ENCODE measurements around the gene RALB.
A peak's percentile ranks its signal among the peaks of the same experiment; 100 is the strongest.

Gene RALB

GRCh38 chr2:120206022-120206581 lies 46.5 kb upstream of the RALB start:
- H3K27me3 ChIP-seq: no peaks in the 10 kb centered on the region
- peak overlapping the region; percentile 45 for H3K27ac ChIP-seq
- TF ChIP-seq, protein P1, sequence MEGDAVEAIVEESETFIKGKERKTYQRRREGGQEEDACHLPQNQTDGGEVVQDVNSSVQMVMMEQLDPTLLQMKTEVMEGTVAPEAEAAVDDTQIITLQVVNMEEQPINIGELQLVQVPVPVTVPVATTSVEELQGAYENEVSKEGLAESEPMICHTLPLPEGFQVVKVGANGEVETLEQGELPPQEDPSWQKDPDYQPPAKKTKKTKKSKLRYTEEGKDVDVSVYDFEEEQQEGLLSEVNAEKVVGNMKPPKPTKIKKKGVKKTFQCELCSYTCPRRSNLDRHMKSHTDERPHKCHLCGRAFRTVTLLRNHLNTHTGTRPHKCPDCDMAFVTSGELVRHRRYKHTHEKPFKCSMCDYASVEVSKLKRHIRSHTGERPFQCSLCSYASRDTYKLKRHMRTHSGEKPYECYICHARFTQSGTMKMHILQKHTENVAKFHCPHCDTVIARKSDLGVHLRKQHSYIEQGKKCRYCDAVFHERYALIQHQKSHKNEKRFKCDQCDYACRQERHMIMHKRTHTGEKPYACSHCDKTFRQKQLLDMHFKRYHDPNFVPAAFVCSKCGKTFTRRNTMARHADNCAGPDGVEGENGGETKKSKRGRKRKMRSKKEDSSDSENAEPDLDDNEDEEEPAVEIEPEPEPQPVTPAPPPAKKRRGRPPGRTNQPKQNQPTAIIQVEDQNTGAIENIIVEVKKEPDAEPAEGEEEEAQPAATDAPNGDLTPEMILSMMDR (IDR thresholded peaks at IDR 0.05): no peak
- H3K4me1 ChIP-seq (ENCODE audit: control insufficient read depth in 1 of 2, insufficient read depth in 1 of 2, low read depth in 1 of 2, low read length in 1 of 2): peaks cover 0 to 79% of the 10 kb centered on the region in 2 experiments
- no peak overlapping the region for H3K4me3 ChIP-seq (ENCODE audit: low read depth in 1 of 2, low read length in 1 of 2)
- no peaks in the 10 kb centered on the region for H3K36me3 ChIP-seq
- H3K9me3 ChIP-seq: no peaks in the 10 kb centered on the region

- TF ChIP-seq, protein P1 (IDR thresholded peaks at IDR 0.05): no peak
- Histone ChIP-seq H3K27me3 (no peaks in the 10 kb centered on the region), H3K9me3 (no peaks in the 10 kb centered on the region), H3K4me1 (ENCODE audit: control insufficient read depth in 1 of 2, insufficient read depth in 1 of 2, low read depth in 1 of 2, low read length in 1 of 2) (peaks cover 0 to 64% of the 10 kb centered on the region in 2 experiments), H3K36me3 (no peaks in the 10 kb centered on the region), H3K4me3 (ENCODE audit: low read depth in 1 of 2, low read length in 1 of 2) (no peak overlapping the region), H3K27ac (peak overlapping the region; percentile 96)
These were observed 44.0 kb upstream of the RALB start for GRCh38 chr2:120208381-120209353.

DNA sequence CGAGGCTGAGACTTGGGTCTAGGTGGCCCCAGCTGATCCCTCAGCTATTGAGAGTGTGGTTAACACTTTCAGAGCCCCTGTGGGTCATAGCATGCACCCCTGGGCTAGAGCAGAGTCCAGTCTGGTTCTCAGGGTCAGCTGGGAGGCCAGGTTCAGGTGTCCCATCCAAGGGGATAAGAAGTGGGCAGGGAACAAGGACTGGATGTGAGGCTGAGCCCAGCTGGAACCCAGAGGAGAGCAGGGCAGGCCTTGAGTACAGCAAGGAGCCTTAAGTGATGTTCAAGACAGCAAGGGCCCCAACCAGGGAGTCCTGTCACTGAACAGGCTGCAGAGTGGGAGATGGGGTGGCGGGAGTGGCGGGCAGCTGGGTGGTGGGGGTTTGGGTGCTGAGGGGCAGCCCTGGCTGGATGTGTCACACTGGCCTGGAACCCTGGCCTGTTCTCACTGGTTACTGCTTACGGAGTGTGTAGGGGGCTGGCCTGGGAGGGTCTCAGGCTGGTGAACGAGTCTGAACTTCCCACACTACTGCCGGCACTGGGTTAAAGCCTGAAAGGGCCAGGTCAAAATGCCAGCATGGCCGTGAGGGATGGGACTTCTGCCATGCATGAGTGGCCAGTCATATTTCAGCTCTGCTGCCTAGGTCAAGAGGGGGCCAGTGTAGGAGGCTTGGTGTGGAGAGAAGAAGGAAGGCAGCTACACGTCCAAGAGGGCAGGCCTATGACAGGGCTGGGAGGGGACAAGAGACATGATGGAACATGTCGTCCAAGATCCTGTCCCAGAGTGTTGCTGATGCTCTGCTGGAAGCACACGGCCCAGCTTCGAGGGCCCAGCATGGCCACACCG lies 43.0 kb upstream of the RALB start:
- Histone ChIP-seq H3K4me3 (ENCODE audit: low read depth in 1 of 2, low read length in 1 of 2) (peak overlapping the region; percentile 47 to 56), H3K9me3 (no peaks in the 10 kb centered on the region), H3K27me3 (no peaks in the 10 kb centered on the region), H3K36me3 (no peaks in the 10 kb centered on the region), H3K27ac (peak overlapping the region; percentile 96), H3K4me1 (ENCODE audit: control insufficient read depth in 1 of 2, insufficient read depth in 1 of 2, low read depth in 1 of 2, low read length in 1 of 2) (peaks cover 0 to 54% of the 10 kb centered on the region in 2 experiments)
- TF ChIP-seq, protein P1 (IDR thresholded peaks at IDR 0.05): no peak

DNA sequence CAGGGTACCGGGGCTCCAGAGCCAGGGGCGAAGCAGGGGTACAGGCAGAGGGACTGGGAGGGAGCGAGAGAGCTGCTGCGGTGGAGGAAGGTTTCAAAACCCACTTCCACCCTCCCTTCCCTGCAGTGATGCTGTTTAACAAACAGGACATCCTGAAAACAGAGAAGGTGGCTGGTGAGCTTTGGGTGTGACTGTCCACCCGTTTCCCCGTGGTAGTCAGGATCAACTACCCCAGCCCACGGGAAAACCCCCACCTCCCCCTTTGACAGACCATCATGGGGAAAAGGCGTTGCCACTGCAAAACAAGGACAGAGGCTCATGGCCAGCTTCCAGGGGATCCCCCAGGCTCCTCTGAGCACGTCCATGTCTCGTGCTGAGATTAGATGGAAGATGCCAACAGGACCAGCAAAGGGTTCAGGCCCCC lies 42.4 kb upstream of the RALB start:
- H3K4me3 ChIP-seq (ENCODE audit: low read depth in 1 of 2, low read length in 1 of 2): peak overlapping the region; percentile 47 to 56
- no peaks in the 10 kb centered on the region for H3K36me3 ChIP-seq
- peak overlapping the region; percentile 96 for H3K27ac ChIP-seq
- TF ChIP-seq, protein P1 (IDR thresholded peaks at IDR 0.05): no peak
- H3K9me3 ChIP-seq: no peaks in the 10 kb centered on the region
- no peaks in the 10 kb centered on the region for H3K27me3 ChIP-seq
- H3K4me1 ChIP-seq (ENCODE audit: control insufficient read depth in 1 of 2, insufficient read depth in 1 of 2, low read depth in 1 of 2, low read length in 1 of 2): peaks cover 0 to 48% of the 10 kb centered on the region in 2 experiments

- Histone ChIP-seq H3K27me3 (no peaks in the 10 kb centered on the region), H3K27ac (no peak overlapping the region), H3K4me1 (ENCODE audit: control insufficient read depth in 1 of 2, insufficient read depth in 1 of 2, low read depth in 1 of 2, low read length in 1 of 2) (peaks cover 45 to 52% of the 10 kb centered on the region in 2 experiments), H3K36me3 (no peaks in the 10 kb centered on the region), H3K4me3 (ENCODE audit: low read depth in 1 of 2, low read length in 1 of 2) (no peak overlapping the region), H3K9me3 (no peaks in the 10 kb centered on the region)
- TF ChIP-seq, protein P1 (IDR thresholded peaks at IDR 0.05): no peak
These were observed 34.5 kb upstream of the RALB start for GRCh38 chr2:120218181-120218580.
